H1 (cell line): ENCODE results near the gene SNAP25. TPM values are rescaled to one million over a fixed set of nuclear protein-coding genes. Genes with fewer than 3 reads are reported as not detected.

Source experiments
- CTCF ChIA-PET: fragments of 300-600 bp; sonication (Branson Sonifier 250); formaldehyde crosslinking; loops from one replicate; lab custom pipeline; 2021; ENCODE audit not compliant: partially characterized antibody; lab: Charles Lee
- POLR2A ChIA-PET: fragments of 300-600 bp; sonication (Branson Sonifier 250); formaldehyde crosslinking; loops from one replicate; lab custom pipeline; 2021; ENCODE audit warnings: inconsistent platforms; ENCODE audit not compliant: partially characterized antibody; lab: Charles Lee
- DNase-seq, 2 experiments: peaks; one replicate each; pipeline versions ENCODE4 v3.0.0 to v3.0.0-alpha.2; 2010 to 2022; ENCODE audit warnings: low spot score in 2 of 2, low read depth in 1 of 2, mixed read lengths in 1 of 2
- FAIRE-seq: peaks from 2 replicates; lab custom pipeline; 2011; peaks lifted over from hg19 to GRCh38; lab: Jason Lieb, UNC
- H2AFZ ChIP-seq: 2 replicates; pipeline ENCODE4 v1.8.1; 2012; ENCODE audit warnings: low read length, inconsistent platforms
- H2AK5ac ChIP-seq: 2 replicates; pipeline ENCODE4 v1.6.1; 2013; ENCODE audit warnings: low read depth, low read length
- H2BK120ac ChIP-seq: replicated peaks from 2 replicates; pipeline ENCODE3; 2013; ENCODE audit warnings: low read depth, low read length, inconsistent platforms
- H2BK12ac ChIP-seq: 2 replicates; pipeline ENCODE4 v1.6.1; 2013; ENCODE audit warnings: low read depth, low read length
- H2BK15ac ChIP-seq: 2 replicates; pipeline ENCODE4 v1.6.1; 2013; ENCODE audit warnings: low read length
- H2BK20ac ChIP-seq: 2 replicates; pipeline ENCODE4 v1.6.1; 2013; ENCODE audit warnings: low read length
- H2BK5ac ChIP-seq: 2 replicates; pipeline ENCODE4 v1.6.1; 2013; ENCODE audit warnings: low read depth, low read length
- H3K14ac ChIP-seq: 2 replicates; pipeline ENCODE4 v1.6.1; 2013; ENCODE audit warnings: inconsistent platforms; ENCODE audit not compliant: insufficient read length
- H3K18ac ChIP-seq: 2 replicates; pipeline ENCODE4 v1.6.1; 2013; ENCODE audit warnings: low read length; ENCODE audit errors: extremely low read depth
- H3K23ac ChIP-seq: 2 replicates; pipeline ENCODE4 v1.6.1; 2013; ENCODE audit warnings: inconsistent platforms; ENCODE audit not compliant: insufficient read length
- H3K23me2 ChIP-seq: 2 replicates; pipeline ENCODE4 v1.6.1; 2013; ENCODE audit warnings: low read depth, low read length
- H3K27ac ChIP-seq: 2 replicates; pipeline ENCODE4 v1.6.1; 2011; ENCODE audit warnings: low read depth, low read length, inconsistent platforms
- H3K27me3 ChIP-seq, 4 experiments: replicated peaks in 1 of 4; 1 replicate in 1 of 4; 2 replicates in 3 of 4; pipeline versions ENCODE4 v1.6.1 to v1.8.1; 2011 to 2013; ENCODE audit warnings: low read length in 3 of 4, mild to moderate bottlenecking in 3 of 4, inconsistent platforms in 2 of 4, mixed read lengths in 2 of 4, moderate library complexity in 1 of 4; ENCODE audit not compliant: control insufficient read depth in 3 of 4, insufficient read depth in 3 of 4; ENCODE audit errors: extremely low read depth in 1 of 4
- H3K36me3 ChIP-seq, 4 experiments: 2 replicates each; pipeline versions ENCODE4 v1.6.1 to v1.8.1; 2011 to 2013; ENCODE audit warnings: mild to moderate bottlenecking in 4 of 4, low read length in 3 of 4, moderate library complexity in 2 of 4, control low read depth in 1 of 4, inconsistent platforms in 1 of 4; ENCODE audit not compliant: insufficient read depth in 4 of 4, control insufficient read depth in 2 of 4
- H3K4ac ChIP-seq: replicated peaks from 2 replicates; pipeline ENCODE3; 2013; ENCODE audit warnings: low read length, low read depth, mixed read lengths, inconsistent platforms; ENCODE audit not compliant: insufficient read length
- H3K4me1 ChIP-seq, 4 experiments: replicated peaks in 1 of 4; 1 replicate in 1 of 4; 2 replicates in 3 of 4; pipeline versions ENCODE4 v1.6.1 to v1.8.1; 2011 to 2013; ENCODE audit warnings: low read length in 3 of 4, inconsistent platforms in 2 of 4, mixed read lengths in 1 of 4; ENCODE audit not compliant: insufficient read depth in 4 of 4, control insufficient read depth in 3 of 4
- H3K4me2 ChIP-seq, 2 experiments: 2 replicates each; pipeline versions ENCODE4 v1.6.1 to v1.8.1; 2011 to 2013; ENCODE audit warnings: low read depth in 2 of 2, low read length in 2 of 2, control low read depth in 1 of 2, inconsistent platforms in 1 of 2, mild to moderate bottlenecking in 1 of 2; ENCODE audit not compliant: insufficient read depth in 1 of 2
- H3K4me3 ChIP-seq, 4 experiments: fragments of 200-600, 300-600 bp in 1 of 4; sonication (generic), shearing (Covaris generic), sonication (Bioruptor Twin) in 1 of 4; 2 replicates each; pipeline versions ENCODE4 v1.5.1 to v1.8.1; 2011 to 2016; ENCODE audit warnings: low read length in 4 of 4, low read depth in 3 of 4, control low read depth in 2 of 4, inconsistent platforms in 2 of 4, mild to moderate bottlenecking in 2 of 4, mixed read lengths in 1 of 4, moderate library complexity in 1 of 4; ENCODE audit not compliant: insufficient read depth in 2 of 4; ENCODE audit errors: extremely low read depth in 1 of 4
- H3K56ac ChIP-seq: replicated peaks from 2 replicates; pipeline ENCODE3; 2013; ENCODE audit warnings: low read depth, mild to moderate bottlenecking, mixed read lengths, low read length, inconsistent platforms; ENCODE audit not compliant: insufficient read length
- H3K79me1 ChIP-seq: 2 replicates; pipeline ENCODE4 v1.6.1; 2013; ENCODE audit warnings: low read depth, low read length, control low read depth
- H3K79me2 ChIP-seq, 2 experiments: 2 replicates each; pipeline versions ENCODE4 v1.6.1 to v1.8.1; 2012 to 2013; ENCODE audit warnings: low read length in 2 of 2, mild to moderate bottlenecking in 2 of 2, inconsistent platforms in 1 of 2; ENCODE audit not compliant: insufficient read depth in 2 of 2, control insufficient read depth in 1 of 2
- H3K9ac ChIP-seq, 4 experiments: replicated peaks in 1 of 4; 1 replicate in 1 of 4; 2 replicates in 3 of 4; pipeline versions ENCODE4 v1.6.1 to v1.8.1; 2011 to 2013; ENCODE audit warnings: low read depth in 3 of 4, low read length in 3 of 4, control low read depth in 2 of 4, mild to moderate bottlenecking in 2 of 4, moderate library complexity in 2 of 4, inconsistent platforms in 1 of 4; ENCODE audit errors: extremely low read depth in 1 of 4
- H3K9me3 ChIP-seq, 2 experiments: 2 replicates each; pipeline versions ENCODE4 v1.6.1 to v1.8.1; 2012 to 2013; ENCODE audit warnings: mild to moderate bottlenecking in 2 of 2, moderate library complexity in 2 of 2, control low read depth in 1 of 2, inconsistent platforms in 1 of 2, low read depth in 1 of 2, low read length in 1 of 2, mixed read lengths in 1 of 2; ENCODE audit not compliant: insufficient read depth in 2 of 2
- H4K20me1 ChIP-seq, 2 experiments: replicated peaks in 1 of 2; 2 replicates each; pipeline versions ENCODE3 to v1.8.1; 2011 to 2013; ENCODE audit warnings: inconsistent platforms in 2 of 2, low read length in 2 of 2, mild to moderate bottlenecking in 1 of 2; ENCODE audit not compliant: insufficient read depth in 2 of 2, control insufficient read depth in 1 of 2
- H4K5ac ChIP-seq: 2 replicates; pipeline ENCODE4 v1.6.1; 2013; ENCODE audit warnings: low read length, low read depth, mixed read lengths, inconsistent platforms; ENCODE audit not compliant: insufficient read length
- H4K8ac ChIP-seq: 2 replicates; pipeline ENCODE4 v1.8.0; 2013; ENCODE audit warnings: mild to moderate bottlenecking, moderate library complexity, low read length, inconsistent platforms; ENCODE audit not compliant: insufficient read depth; ENCODE audit errors: extremely low read depth
- H4K91ac ChIP-seq: replicated peaks from 2 replicates; pipeline ENCODE3; 2013; ENCODE audit warnings: low read length, mixed read lengths, inconsistent platforms; ENCODE audit not compliant: insufficient read length
- E2F6 ChIP-seq: IDR thresholded peaks from 2 replicates; pipeline ENCODE4 v1.6.1; 2012; ENCODE audit warnings: inconsistent platforms
- JUND ChIP-seq: IDR thresholded peaks from 2 replicates; pipeline ENCODE4 v1.6.1; 2011; ENCODE audit warnings: mild to moderate bottlenecking, improper control_type of control experiment, low read length
- KDM1A ChIP-seq: fragments of 200-600, 300-600 bp; sonication (generic); IDR thresholded peaks from 2 replicates; pipeline ENCODE4 v1.7.1; 2016; ENCODE audit warnings: mild to moderate bottlenecking, low read length, borderline replicate concordance
- MAFK ChIP-seq: IDR thresholded peaks from 2 replicates; pipeline ENCODE4 v1.6.1; 2012; ENCODE audit warnings: low read depth, mild to moderate bottlenecking, improper control_type of control experiment, low read length
- MAX ChIP-seq: IDR thresholded peaks from 2 replicates; pipeline ENCODE4 v1.6.1; 2012; ENCODE audit warnings: inconsistent platforms
- SIX5 ChIP-seq: IDR thresholded peaks from 2 replicates; pipeline ENCODE4 v1.6.1; 2011; ENCODE audit warnings: mild to moderate bottlenecking, low read depth, low read length
- WGBS, 2 experiments: shearing (Covaris generic) in 1 of 2; methylation state at CpG; one replicate each; pipeline versions ENCODE4 v1.1.6 to v1.1.7; 2013 to 2015; ENCODE audit warnings: low lambda C conversion rate in 2 of 2, mixed read lengths in 2 of 2, inconsistent platforms in 1 of 2, low coverage in 1 of 2, missing lambda C conversion rate in 1 of 2; ENCODE audit not compliant: insufficient replicate concordance in 2 of 2, insufficient coverage in 1 of 2, insufficient read length in 1 of 2; ENCODE audit errors: extremely low coverage in 1 of 2, missing lambda C conversion rate in 1 of 2; 5-methylcytosine and 5-hydroxymethylcytosine counted together
- polyA plus RNA-seq, 7 experiments: library from polyadenylated mRNA; depleted of rRNA in 3 of 7; stranded (reverse) in 5 of 7; unstranded in 2 of 7; fragments of >200 nt in 5 of 7; fragments of 200-250 nt in 2 of 7; gene quantifications; 1 replicate in 5 of 7; 2 replicates in 1 of 7; 4 replicates in 1 of 7; pipeline versions ENCODE4 v1.2.1 to v1.2.3, GENCODE V29; 2011 to 2013; ENCODE audit warnings: missing spikeins in 2 of 7, mixed read lengths in 2 of 7
- total RNA-seq: library from RNA; stranded (reverse); fragmentation: NEBNext Ultra II Directional; extraction: Animal tissue kit (Norgen Biotek cat#: 25700); gene quantifications from 2 replicates; pipeline ENCODE4 v1.2.1, GENCODE V29; 2021

The SNAP25 gene
- total and polyA plus RNA-seq, 2 of the 8 experiments (the other 6 are each of a cell fraction or from before 2014, with no cell fraction given): 0.51 to 0.52 TPM

GRCh38 chr20:10247440-10247839 is 28.8 kb downstream of the SNAP25 start:
- ChIA-PET POLR2A (no interaction called here), CTCF (interaction anchor here (1.0 to 1.3 kb wide), 3 partner anchors 10 to 34 kb away, joined by 4 to 5 read pairs (median 4); no protein-coding TSS in a partner anchor)
- Histone ChIP-seq H3K4ac (no peak overlapping the region), H3K18ac (no peak overlapping the region), H3K4me2 (no peak overlapping the region), H3K23ac (no peak overlapping the region), H3K23me2 (no peaks in the 10 kb centered on the region), H2BK20ac (no peak overlapping the region), H3K79me1 (no peaks in the 10 kb centered on the region), H3K79me2 (no peaks in the 10 kb centered on the region), H2BK5ac (no peak overlapping the region), H4K91ac (no peak overlapping the region), H3K27me3 (no peaks in the 10 kb centered on the region), H2BK120ac (no peak overlapping the region), H3K4me1 (peaks cover 2 to 9% (median 4%) of the 10 kb centered on the region in 4 experiments; a peak in 5 of 7 replicates), H3K56ac (no peak overlapping the region), H4K20me1 (no peaks in the 10 kb centered on the region), H2BK12ac (no peak overlapping the region), H2AK5ac (no peak overlapping the region), H4K5ac (no peak overlapping the region), H2AFZ (no peak overlapping the region), H3K14ac (no peak overlapping the region), H3K9ac (no peak overlapping the region), H3K27ac (no peak overlapping the region), H2BK15ac (no peak overlapping the region), H3K9me3 (no peaks in the 10 kb centered on the region), H3K36me3 (no peaks in the 10 kb centered on the region), H4K8ac (no peak overlapping the region), H3K4me3 (no peak overlapping the region)
- 87% methylated on average over 3 of the region's 3 CpGs; no CpG with 5 or more reads in 1 of the 2 experiments for WGBS, 2 experiments
- DNase-seq (no peak), FAIRE-seq (no peak)
- no peak for TF ChIP-seq MAX
- TF ChIP-seq MAFK: no peak
- TF ChIP-seq SIX5: no peak
- TF ChIP-seq E2F6: no peak
- no peak for TF ChIP-seq KDM1A
- TF ChIP-seq JUND: no peak
